ENCODE measurements around the gene NPIPB6.

The NPIPB6 gene

DNA sequence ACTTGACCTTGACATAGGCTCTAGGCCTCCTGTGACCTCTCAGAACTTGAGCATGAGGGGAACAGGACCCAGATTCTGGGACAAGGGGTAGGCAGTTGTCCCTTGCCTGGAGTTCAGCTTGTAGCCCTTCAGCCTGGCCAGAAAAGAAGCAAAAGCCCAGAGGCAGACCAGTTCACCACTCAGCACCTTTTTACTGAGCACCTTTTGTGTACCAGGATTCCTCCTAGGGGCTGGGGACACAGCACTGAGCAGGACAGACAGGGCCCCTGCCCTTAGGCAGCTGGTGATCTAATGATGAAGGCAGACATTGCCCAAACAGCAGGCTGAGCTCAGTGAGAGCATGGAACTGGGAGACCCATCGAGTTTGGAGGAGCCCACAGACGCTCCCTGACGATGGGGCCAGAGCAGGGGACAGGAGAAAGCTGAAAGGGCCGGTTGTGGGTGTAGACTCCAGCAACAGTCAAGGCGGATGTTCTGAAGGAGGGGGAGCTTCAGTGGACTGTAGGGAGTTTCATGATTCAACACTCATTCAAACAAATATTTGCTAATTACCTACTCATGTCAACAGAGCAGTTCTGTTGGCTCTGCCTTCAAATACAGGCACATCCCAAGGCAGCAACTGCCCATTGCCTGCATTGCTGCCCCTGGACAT lies 38.9 kb downstream of the NPIPB6 start:
- DNase-seq (ENCODE audit: low read depth in 2 of 3, low spot score in 1 of 3), result no peak

GRCh38 chr16:28321700-28322411 lies 41.5 kb downstream of the NPIPB6 start:
- DNase-seq (ENCODE audit: low read depth in 2 of 3, low spot score in 1 of 3), result peak; percentile 23 to 43 (median 41)

GRCh38 chr16:28320741-28321140 lies 42.6 kb downstream of the NPIPB6 start:
- DNase-seq (ENCODE audit: low read depth in 2 of 3, low spot score in 1 of 3), result no peak

- no peak for DNase-seq (ENCODE audit: low read depth in 2 of 3, low spot score in 1 of 3)
Observed at GRCh38 chr16:28320023-28320561, 43.2 kb downstream of the NPIPB6 start.

- DNase-seq (ENCODE audit: low read depth in 2 of 3, low spot score in 1 of 3), result no peak
Observed at GRCh38 chr16:28319476-28320022, 43.8 kb downstream of the NPIPB6 start.

- DNase-seq (ENCODE audit: low read depth in 2 of 3, low spot score in 1 of 3), result no peak
Observed at GRCh38 chr16:28318042-28318744, 45.1 kb downstream of the NPIPB6 start.

GRCh38 chr16:28317040-28317880 lies 46.0 kb downstream of the NPIPB6 start:
- DNase-seq (ENCODE audit: low read depth in 2 of 3, low spot score in 1 of 3), result peak; percentile 46 to 75 (median 62)

DNA sequence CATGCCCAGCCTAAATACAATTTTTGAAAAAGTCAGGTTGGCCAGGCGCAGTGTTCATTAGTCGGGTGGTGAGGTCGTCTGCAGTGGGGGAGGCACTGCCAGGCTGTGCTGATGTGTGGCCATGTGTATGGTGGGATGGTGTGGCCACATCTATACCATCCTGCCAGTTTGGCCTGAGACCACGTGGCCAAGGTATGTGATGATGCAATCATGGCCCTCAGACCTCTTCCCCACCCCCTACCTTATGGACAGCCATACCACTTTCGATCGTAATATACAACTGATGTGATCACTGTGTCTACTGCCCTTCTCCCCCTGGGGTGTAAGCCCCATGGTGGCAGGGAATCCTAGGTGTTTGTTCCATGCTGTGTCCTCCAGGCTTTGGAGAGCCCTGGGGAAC lies 47.3 kb downstream of the NPIPB6 start:
- no peak for DNase-seq (ENCODE audit: low read depth in 2 of 3, low spot score in 1 of 3)

GRCh38 chr16:28313587-28313986 lies 49.7 kb downstream of the NPIPB6 start:
- DNase-seq (ENCODE audit: low read depth in 2 of 3, low spot score in 1 of 3), result no peak

GRCh38 chr16:28312327-28312726 lies 51.0 kb downstream of the NPIPB6 start:
- no peak for DNase-seq (ENCODE audit: low read depth in 2 of 3, low spot score in 1 of 3)

- no peak for DNase-seq (ENCODE audit: low read depth in 2 of 3, low spot score in 1 of 3)
Observed at GRCh38 chr16:28311913-28312312, 51.4 kb downstream of the NPIPB6 start.

- DNase-seq (ENCODE audit: low read depth in 2 of 3, low spot score in 1 of 3), result no peak
Observed at GRCh38 chr16:28311413-28311812, 51.9 kb downstream of the NPIPB6 start.

DNA sequence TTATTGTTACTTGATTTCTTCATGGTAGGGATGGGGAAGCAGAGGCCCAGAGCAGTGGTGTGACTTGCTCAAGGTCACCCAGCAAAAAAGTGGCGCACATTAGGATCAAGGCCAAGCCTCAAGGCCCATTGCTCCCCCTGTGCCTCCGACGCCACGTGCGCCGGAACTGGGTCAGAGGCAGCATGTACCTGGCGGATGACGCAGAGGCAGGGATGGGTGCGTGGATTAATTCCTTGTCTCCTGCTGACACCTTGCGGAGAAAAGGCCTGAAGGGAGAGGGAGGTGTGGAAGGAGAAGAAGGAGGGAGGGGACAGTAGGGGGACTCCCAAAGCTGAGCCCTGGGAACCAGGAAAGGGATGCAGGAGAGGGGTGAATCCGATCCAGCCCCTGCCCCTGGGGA lies 52.5 kb downstream of the NPIPB6 start:
- no peak for DNase-seq (ENCODE audit: low read depth in 2 of 3, low spot score in 1 of 3)

DNA sequence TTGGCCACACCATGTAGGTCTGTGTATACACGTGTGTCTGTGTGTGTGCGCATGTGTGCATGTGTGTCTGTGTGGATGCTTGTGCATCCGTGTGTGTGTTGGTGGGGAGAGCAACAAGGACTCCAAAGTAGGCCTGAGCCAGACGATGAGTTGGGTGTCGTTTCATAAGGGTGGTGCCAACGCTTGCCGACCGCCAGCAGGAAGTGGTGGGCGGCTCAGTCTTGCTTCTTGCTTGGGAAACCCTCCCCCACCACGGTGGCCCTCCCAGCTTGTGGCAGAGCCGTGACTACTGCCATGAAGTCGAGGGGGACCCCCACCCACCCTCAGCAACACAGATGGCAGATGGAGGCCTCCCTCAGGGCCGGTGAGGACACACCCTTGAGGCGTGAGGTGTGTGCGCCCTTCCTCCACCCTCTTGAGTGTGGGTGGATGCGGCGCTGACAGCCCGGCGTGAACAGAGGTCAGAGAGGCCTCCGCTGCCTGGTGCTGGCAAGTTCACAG lies 53.4 kb downstream of the NPIPB6 start:
- DNase-seq (ENCODE audit: low read depth in 2 of 3, low spot score in 1 of 3), result peak; percentile 68 to 77 (median 70)

DNA sequence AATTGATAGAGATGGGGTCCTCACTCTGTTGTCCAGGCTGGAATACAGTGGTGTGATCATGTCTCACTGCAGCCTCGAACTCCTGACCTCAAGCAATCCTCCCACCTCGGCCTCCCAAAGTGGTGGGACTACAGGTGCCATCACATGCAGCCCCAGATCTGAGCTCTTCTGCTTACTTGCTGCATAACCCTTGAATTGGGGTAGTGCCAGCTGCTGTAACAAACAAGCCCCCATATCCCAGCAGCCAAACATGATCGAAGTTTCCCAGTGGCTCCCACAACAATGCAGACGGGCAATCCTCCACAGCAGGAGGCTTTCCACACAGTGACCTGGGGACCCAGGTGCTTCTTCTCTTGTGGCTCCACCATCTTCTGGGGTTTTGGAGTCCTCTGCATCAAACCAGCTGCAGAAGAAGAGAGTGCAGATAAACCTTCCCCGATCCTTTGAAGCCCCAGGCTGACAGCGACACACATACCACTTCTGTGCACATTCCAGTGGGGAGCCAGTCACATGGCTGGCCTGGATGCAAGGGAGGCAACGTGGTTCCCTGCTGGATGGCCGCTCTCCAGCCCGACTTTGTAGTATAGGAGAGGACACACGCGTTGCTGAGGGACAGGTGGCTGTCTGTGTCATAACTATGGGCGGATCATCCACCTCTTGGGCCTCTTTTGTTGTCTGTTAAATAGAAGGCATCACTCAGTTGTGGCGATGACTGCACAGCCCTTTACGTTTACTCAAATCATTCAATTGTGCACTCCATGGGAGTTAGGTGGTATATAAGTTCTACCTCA lies 54.3 kb downstream of the NPIPB6 start:
- no peak for DNase-seq (ENCODE audit: low read depth in 2 of 3, low spot score in 1 of 3)

DNA sequence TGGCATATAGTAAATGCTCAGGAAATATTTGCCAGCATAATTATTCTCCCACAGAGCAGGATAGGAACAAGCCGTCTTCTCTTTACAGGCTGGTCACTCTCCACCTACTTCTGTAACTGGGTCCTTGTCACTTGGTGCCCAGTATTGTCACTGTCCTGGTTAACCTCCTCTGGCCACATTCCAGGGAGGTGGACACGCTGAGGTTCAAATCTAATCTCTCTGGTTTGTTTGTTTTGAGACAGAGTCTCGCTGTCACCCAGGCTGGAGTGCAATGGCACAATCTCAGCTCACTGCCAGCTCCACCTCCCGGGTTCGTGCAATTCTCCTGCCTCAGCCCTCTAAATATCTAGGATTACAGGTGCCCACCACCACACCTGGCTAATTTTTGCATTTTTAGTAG lies 55.4 kb downstream of the NPIPB6 start:
- DNase-seq (ENCODE audit: low read depth in 2 of 3, low spot score in 1 of 3), result no peak

DNA sequence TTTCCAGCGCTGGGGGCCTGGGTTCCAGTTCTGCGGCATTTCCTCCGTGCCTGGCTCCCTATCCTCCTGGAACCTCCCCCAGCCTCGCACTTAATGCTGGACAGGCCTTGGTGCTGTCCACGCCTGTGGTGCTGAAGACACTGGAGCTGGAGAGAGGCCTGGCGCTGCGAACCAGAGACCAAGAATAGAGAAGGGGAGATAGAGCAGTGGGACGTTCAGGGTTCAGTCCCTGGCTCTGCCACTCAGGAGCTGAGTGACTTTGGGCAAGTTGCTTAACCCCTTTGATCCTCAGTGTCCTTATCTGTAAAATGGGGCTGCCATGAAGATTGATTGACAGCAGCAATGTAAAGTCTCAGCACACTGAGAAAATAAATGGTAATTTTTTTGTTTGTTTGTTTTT lies 59.1 kb downstream of the NPIPB6 start:
- DNase-seq (ENCODE audit: low read depth in 2 of 3, low spot score in 1 of 3), result no peak

GRCh38 chr16:28303132-28303531 lies 60.2 kb downstream of the NPIPB6 start:
- no peak for DNase-seq (ENCODE audit: low read depth in 2 of 3, low spot score in 1 of 3)

- no peak for DNase-seq (ENCODE audit: low read depth in 2 of 3, low spot score in 1 of 3)
Observed at GRCh38 chr16:28301620-28302019, 61.7 kb downstream of the NPIPB6 start.

GRCh38 chr16:28301154-28301553 lies 62.2 kb downstream of the NPIPB6 start:
- DNase-seq (ENCODE audit: low read depth in 2 of 3, low spot score in 1 of 3), result no peak
